Aorta (tissue), 5 donors: ENCODE data around the gene EXOC4. TPM values are rescaled to one million over a fixed set of nuclear protein-coding genes. Genes with fewer than 3 reads are reported as not detected.

Experiments
- ATAC-seq: fragments of 200-7000 bp; cut with Tn5 transposase; one replicate; pipeline ENCODE4 v1.9.1; 2022; ENCODE audit warnings: moderate library complexity; ENCODE audit not compliant: low FRiP score
- DNase-seq, 2 donors: peaks; one replicate each; pipeline ENCODE4 v3.0.0-alpha.2; 2020
- H3K27ac ChIP-seq, 2 donors: one replicate each; pipeline ENCODE4 v1.5.1; 2013; ENCODE audit warnings: low read length in 2 of 2, mild to moderate bottlenecking in 2 of 2, moderate library complexity in 2 of 2, control low read depth in 1 of 2, inconsistent platforms in 1 of 2, low read depth in 1 of 2
- H3K27me3 ChIP-seq, 2 donors: one replicate each; pipeline ENCODE4 v1.6.1; 2013; ENCODE audit warnings: control low read depth in 1 of 2, low read length in 1 of 2, mild to moderate bottlenecking in 1 of 2, moderate library complexity in 1 of 2; ENCODE audit not compliant: insufficient read depth in 2 of 2, control insufficient read depth in 1 of 2
- H3K36me3 ChIP-seq, 2 donors: one replicate each; pipeline ENCODE4 v1.6.1; 2013; ENCODE audit warnings: control low read depth in 1 of 2, low read length in 1 of 2, mild to moderate bottlenecking in 1 of 2; ENCODE audit not compliant: insufficient read depth in 2 of 2, control insufficient read depth in 1 of 2
- H3K4me1 ChIP-seq, 2 donors: one replicate each; pipeline ENCODE4 v1.6.1; 2013; ENCODE audit warnings: low read length in 2 of 2, control low read depth in 1 of 2, mild to moderate bottlenecking in 1 of 2, moderate library complexity in 1 of 2; ENCODE audit not compliant: insufficient read depth in 2 of 2, control insufficient read depth in 1 of 2
- H3K4me3 ChIP-seq, 2 donors: one replicate each; pipeline ENCODE4 v1.5.1; 2013; ENCODE audit warnings: low read length in 2 of 2, control low read depth in 1 of 2, mild to moderate bottlenecking in 1 of 2
- H3K9me3 ChIP-seq: one replicate; pipeline ENCODE4 v1.6.1; 2013; ENCODE audit warnings: mild to moderate bottlenecking, low read length; ENCODE audit not compliant: control insufficient read depth
- WGBS, 2 donors: extraction: QIAGEN DNeasy Blood & Tissue Kit; methylation state at CpG; one replicate each; pipeline ENCODE4 v1.1.7; 2013; 5-methylcytosine and 5-hydroxymethylcytosine counted together
- intact Hi-C, 2 donors: fragments of 100-400 bp; cut with DNase I; formaldehyde crosslinking; loops; one replicate each; pipeline versions ENCODE4 v1.14.2 to v1.15.0; 2022
- polyA plus RNA-seq, 2 donors: library from polyadenylated mRNA; stranded (reverse); fragments of 200-250 nt; gene quantifications; one replicate each; pipeline ENCODE4 v1.2.3, GENCODE V29; 2013
- total RNA-seq, 2 donors: library from RNA; stranded (reverse); fragmentation: NEBNext Ultra II Directional; extraction: Animal tissue kit (Norgen Biotek cat#: 25700); gene quantifications; one replicate each; pipeline ENCODE4 v1.2.1, GENCODE V29; 2021
- donor health status: healthy with polysubstance abuse.
- donor health status: Bipolar disorder and iron deficiency.
- donor health status: DM: no; HTN: no; CAD: no.
- donor health status: DM: no; HTN: no; CAD: no.
- donor health status: DM: yes; HTN: yes; CAD: no.

Gene EXOC4
- total and polyA plus RNA-seq, 4 donors = 19.9 to 109 (median 45.9) TPM

DNA sequence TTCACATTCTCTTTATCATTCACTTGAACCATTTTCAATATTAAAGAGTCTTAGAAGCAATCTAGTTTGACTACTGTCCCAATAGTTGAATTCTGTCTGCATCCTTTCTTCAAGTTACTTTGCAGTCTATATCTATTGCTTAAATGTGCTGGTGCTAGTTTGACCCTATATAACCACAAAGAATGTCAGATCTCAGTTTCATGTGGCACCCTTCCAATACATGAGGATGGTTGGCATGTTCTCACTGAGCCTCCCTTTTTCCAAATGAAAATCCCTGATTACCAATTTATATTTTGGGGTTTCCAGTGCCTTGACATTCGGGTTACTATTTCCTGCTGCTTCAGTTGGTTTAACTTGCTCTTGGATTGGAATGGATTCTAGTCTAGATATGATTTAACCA lies 292.7 kb downstream of the EXOC4 start:
- ATAC-seq (no peak), DNase-seq (no peak)
- Histone ChIP-seq H3K27ac (no peak overlapping the region), H3K36me3 (no peaks in the 10 kb centered on the region), H3K27me3 (no peaks in the 10 kb centered on the region), H3K4me3 (no peak overlapping the region), H3K4me1 (peaks cover 0 to 2% of the 10 kb centered on the region in 2 donors), H3K9me3 (no peaks in the 10 kb centered on the region)
- WGBS, 2 donors = 59 to 65% methylated on average over 1 of the region's 1 CpG
- intact Hi-C loops = no loop called here

DNA sequence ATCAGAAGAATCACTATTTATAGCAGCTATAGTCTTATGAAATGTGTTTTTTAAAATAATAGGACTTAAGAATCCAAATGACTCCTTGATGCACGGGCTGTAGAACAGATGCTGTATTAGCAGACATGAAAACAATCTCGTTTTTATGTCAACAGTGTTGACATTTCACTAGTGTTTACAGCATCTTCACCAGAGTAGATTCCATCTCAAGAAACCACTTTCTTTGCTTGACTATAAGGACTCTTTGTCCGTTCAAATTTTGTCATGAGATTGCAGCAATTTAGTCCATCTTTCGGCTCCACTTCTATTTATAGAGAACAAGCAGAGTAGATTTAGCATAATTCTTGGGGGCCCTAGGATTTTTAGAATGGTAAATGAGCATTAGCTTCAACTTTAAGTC lies 295.1 kb downstream of the EXOC4 start:
- no peak for ATAC-seq

DNA sequence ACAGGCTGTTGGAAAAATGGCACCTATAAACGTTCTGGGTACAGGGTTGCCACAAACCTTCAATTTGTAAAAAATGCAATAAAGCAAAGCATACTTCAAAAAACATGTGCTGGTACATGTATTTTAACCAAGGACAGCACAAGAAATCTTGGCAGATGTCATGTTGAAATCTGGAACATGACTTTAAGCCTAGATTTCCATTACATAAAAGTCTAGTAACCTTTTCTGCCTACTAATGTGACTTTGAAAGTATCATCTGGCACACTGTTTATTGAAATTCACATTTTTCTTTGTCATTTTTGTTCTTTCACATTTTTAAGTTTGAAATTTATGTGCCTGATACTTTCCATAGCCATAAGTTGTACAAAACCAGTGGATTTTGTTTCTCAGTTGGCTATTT lies 296.8 kb downstream of the EXOC4 start:
- no peaks in the 10 kb centered on the region for H3K27me3 ChIP-seq

More for the DNA sequence above, 295.1 kb downstream of the EXOC4 start:
- DNase-seq = no peak
- Histone ChIP-seq H3K27ac (no peak overlapping the region), H3K4me1 (peaks cover 0 to 2% of the 10 kb centered on the region in 2 donors), H3K4me3 (no peak overlapping the region), H3K27me3 (no peaks in the 10 kb centered on the region), H3K9me3 (no peaks in the 10 kb centered on the region), H3K36me3 (no peaks in the 10 kb centered on the region)
- 81 to 82% methylated on average over 4 of the region's 4 CpGs for WGBS, 2 donors
- intact Hi-C loops = no loop called here

DNA sequence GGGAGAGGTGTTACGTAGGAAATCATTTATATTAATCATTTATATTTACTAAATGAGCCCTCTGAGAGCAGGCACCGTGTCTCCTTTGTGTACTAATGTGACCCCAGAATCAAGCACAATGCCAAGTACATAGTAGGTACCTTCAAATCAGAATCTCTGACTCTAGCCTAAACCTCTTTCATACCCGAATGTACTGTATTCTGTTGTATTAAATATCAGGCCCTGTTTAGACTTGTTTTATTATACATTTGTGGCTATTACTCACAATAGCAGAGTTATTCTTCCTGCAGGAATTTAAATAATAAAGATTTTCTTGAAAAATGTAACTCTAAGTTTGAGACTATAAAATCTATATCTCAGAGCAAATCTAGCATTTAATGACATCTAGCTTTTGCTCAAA lies 297.3 kb downstream of the EXOC4 start:
- Histone ChIP-seq H3K9me3 (no peaks in the 10 kb centered on the region), H3K36me3 (no peaks in the 10 kb centered on the region), H3K4me3 (no peak overlapping the region), H3K4me1 (peaks cover 0 to 2% of the 10 kb centered on the region in 2 donors), H3K27ac (no peak overlapping the region), H3K27me3 (no peaks in the 10 kb centered on the region)
- ATAC-seq = no peak
- no peak for DNase-seq
- WGBS, 2 donors = 73 to 83% methylated on average over 3 of the region's 3 CpGs
- intact Hi-C loops = no loop called here

More for the DNA sequence above, 296.8 kb downstream of the EXOC4 start:
- peaks cover 0 to 2% of the 10 kb centered on the region in 2 donors for H3K4me1 ChIP-seq
- 11 to 12% methylated on average over 1 of the region's 1 CpG for WGBS, 2 donors
- no peaks in the 10 kb centered on the region for H3K9me3 ChIP-seq
- intact Hi-C loops = no loop called here
- H3K4me3 ChIP-seq = no peak overlapping the region
- no peak for ATAC-seq
- H3K36me3 ChIP-seq = no peaks in the 10 kb centered on the region
- H3K27ac ChIP-seq = no peak overlapping the region
- DNase-seq = no peak

DNA sequence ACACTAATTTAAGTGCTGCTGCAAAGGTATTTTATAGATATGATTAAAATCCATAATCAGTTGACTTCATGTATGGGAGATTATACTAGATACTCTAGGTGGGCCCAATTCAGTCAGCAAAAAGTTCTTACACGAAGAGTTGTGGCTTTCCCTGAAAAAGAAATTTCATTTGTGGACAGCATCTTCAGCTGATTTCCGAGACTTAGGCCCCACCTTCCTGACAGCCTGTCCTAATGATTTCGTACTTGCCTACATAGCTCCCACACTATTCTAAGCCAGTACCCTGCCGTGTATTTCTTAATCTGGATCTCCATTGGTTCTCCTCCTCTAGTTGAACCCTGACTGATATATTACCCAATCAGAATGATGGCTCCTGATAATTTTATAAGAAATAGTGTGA lies 297.9 kb downstream of the EXOC4 start:
- H3K9me3 ChIP-seq = no peaks in the 10 kb centered on the region
- 97 to 98% methylated on average over 4 of the region's 4 CpGs for WGBS, 2 donors
- intact Hi-C loops = no loop called here
- peaks cover 0 to 2% of the 10 kb centered on the region in 2 donors for H3K4me1 ChIP-seq
- H3K27ac ChIP-seq = no peak overlapping the region
- DNase-seq (no peak), ATAC-seq (no peak)
- H3K27me3 ChIP-seq = no peaks in the 10 kb centered on the region
- H3K4me3 ChIP-seq = no peak overlapping the region
- no peaks in the 10 kb centered on the region for H3K36me3 ChIP-seq

DNA sequence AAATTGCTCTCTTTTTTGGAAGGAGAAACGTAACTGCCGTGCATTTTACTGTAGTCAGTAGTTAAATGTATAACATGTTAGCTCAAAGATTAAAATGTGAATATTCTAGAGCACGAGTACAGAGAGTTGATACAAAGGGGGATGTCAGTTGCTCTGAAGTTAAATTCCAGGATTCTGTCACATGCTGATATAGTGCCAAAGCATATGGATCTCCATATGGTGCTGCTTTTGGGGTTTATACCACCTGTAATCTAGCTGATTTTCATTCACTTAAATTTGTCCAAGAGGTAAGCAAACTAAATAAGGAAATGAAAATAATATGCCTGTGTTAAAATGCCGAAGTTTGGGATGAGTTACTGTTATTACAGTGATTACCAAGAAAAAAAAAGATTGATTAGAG lies 298.6 kb downstream of the EXOC4 start:
- WGBS, 2 donors = 54 to 73% methylated on average over 4 of the region's 4 CpGs
- H3K4me3 ChIP-seq = no peak overlapping the region
- H3K27me3 ChIP-seq = no peaks in the 10 kb centered on the region
- H3K27ac ChIP-seq = no peak overlapping the region
- DNase-seq = no peak
- H3K4me1 ChIP-seq = peaks cover 0 to 2% of the 10 kb centered on the region in 2 donors
- H3K36me3 ChIP-seq = no peaks in the 10 kb centered on the region
- no peak for ATAC-seq
- H3K9me3 ChIP-seq = no peaks in the 10 kb centered on the region
- intact Hi-C loops = no loop called here

DNA sequence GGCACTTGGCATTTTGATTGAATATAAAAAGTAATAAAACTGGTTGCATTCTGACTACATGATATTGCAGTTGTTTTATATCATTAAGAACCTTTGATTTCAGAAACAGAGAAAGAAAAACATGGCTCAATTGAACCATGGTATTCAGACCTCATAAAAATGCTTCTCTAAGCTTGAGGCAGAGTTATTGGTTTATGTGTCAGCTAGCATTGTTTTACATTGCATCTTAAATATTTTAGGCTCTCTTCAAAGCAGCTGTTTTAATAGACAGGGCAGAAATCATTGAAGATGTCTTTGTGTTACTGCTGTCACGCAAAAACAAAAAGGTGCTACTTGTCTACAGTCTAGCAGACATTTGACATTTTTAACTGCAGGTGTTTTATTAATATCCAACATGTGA lies 299.2 kb downstream of the EXOC4 start:
- WGBS, 2 donors = 97 to 99% methylated on average over 1 of the region's 1 CpG
- intact Hi-C loops = no loop called here
- Histone ChIP-seq H3K36me3 (no peaks in the 10 kb centered on the region), H3K27ac (no peak overlapping the region), H3K4me3 (no peak overlapping the region), H3K4me1 (peaks cover 0 to 2% of the 10 kb centered on the region in 2 donors), H3K27me3 (no peaks in the 10 kb centered on the region), H3K9me3 (no peaks in the 10 kb centered on the region)
- ATAC-seq (no peak), DNase-seq (no peak)

DNA sequence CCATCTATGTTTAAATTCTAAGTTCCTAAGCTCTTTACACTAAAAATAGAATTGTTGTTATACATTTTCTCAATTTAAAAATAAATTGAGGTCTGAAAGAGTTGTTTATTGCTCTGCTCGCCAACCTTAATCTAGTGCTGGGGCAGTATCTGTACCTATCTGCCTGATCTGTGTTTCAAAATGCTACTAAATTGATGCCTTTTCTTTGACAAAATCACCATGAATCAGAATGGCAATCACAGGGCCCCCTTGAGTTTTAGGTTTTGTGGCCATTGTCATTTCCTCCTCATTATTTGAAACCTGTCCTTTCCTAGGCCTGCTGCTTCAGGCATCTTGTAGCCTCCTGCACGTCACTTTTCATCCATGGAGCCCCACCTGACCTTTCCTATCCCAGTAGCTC lies 301.5 kb downstream of the EXOC4 start:
- peaks cover 0 to 2% of the 10 kb centered on the region in 2 donors for H3K4me1 ChIP-seq
- no peak for ATAC-seq
- H3K27me3 ChIP-seq = no peaks in the 10 kb centered on the region
- no peaks in the 10 kb centered on the region for H3K9me3 ChIP-seq
- no peak for DNase-seq
- no peaks in the 10 kb centered on the region for H3K36me3 ChIP-seq
- intact Hi-C loops = no loop called here
- H3K4me3 ChIP-seq = no peak overlapping the region
- no peak overlapping the region for H3K27ac ChIP-seq
- WGBS, 2 donors = 93 to 98% methylated on average over 2 of the region's 2 CpGs

DNA sequence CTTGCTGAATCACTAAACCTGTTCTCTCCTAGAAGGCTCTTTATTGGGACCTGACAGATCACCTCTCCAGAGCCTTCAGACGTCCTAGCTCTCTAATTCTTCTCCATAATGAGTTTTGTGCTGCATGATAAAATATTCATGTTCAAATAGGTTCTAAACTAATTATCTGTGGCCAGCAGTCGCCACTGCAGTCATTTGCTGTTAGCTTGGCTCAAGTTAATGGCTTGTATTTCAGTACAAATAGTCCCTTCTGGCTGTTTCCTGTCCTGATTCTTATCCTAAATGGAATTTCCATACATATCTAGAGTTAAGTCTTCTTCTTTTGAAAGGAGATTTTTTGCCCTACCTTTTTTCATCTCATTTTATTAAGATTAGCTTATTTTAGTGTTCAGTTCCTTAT lies 303.2 kb downstream of the EXOC4 start:
- DNase-seq = no peak
- H3K36me3 ChIP-seq = no peaks in the 10 kb centered on the region
- no peak overlapping the region for H3K27ac ChIP-seq
- no peaks in the 10 kb centered on the region for H3K9me3 ChIP-seq
- H3K27me3 ChIP-seq = no peaks in the 10 kb centered on the region
- no peaks in the 10 kb centered on the region for H3K4me1 ChIP-seq
- intact Hi-C loops = no loop called here
- no peak for ATAC-seq
- no peak overlapping the region for H3K4me3 ChIP-seq
- 40 to 45% methylated on average over 2 of the region's 2 CpGs for WGBS, 2 donors
